Choroid plexus epithelial cell (primary cell): ENCODE measurements around the gene MAS1.

Source experiments
- DNase-seq: peaks from one replicate; pipeline ENCODE4 v3.0.0-alpha.2; 2010; ENCODE audit warnings: low read depth
- H3K4me3 ChIP-seq: 2 replicates; pipeline ENCODE4 v1.5.1; 2011; ENCODE audit warnings: low read depth, mild to moderate bottlenecking, control low read depth, low read length, moderate library complexity
- CTCF ChIP-seq: conservative IDR thresholded peaks from 2 replicates; pipeline ENCODE4 v1.5.1; 2011; ENCODE audit warnings: low read depth, mild to moderate bottlenecking, control low read depth, inconsistent platforms, low read length, moderate library complexity

Gene MAS1

GRCh38 chr6:159880412-159880975 is 10.3 kb upstream of the MAS1 start:
- no peak for DNase-seq
- no peak for TF ChIP-seq CTCF

GRCh38 chr6:159884720-159885119 is 6.1 kb upstream of the MAS1 start:
- no peak for DNase-seq
- no peak for TF ChIP-seq CTCF
- H3K4me3 ChIP-seq = no peak overlapping the region

More at GRCh38 chr6:159880412-159880975, 10.3 kb upstream of the MAS1 start:
- H3K4me3 ChIP-seq = no peak overlapping the region

GRCh38 chr6:159886270-159886669 is 4.5 kb upstream of the MAS1 start:
- no peak for TF ChIP-seq CTCF
- no peak for DNase-seq
- H3K4me3 ChIP-seq = no peak overlapping the region

- TF ChIP-seq CTCF = no peak
- no peak for DNase-seq
- no peak overlapping the region for H3K4me3 ChIP-seq
Observed at GRCh38 chr6:159887146-159887545, 3.6 kb upstream of the MAS1 start.

- TF ChIP-seq CTCF = no peak
Observed at GRCh38 chr6:159887761-159888160, 3.0 kb upstream of the MAS1 start.

GRCh38 chr6:159890201-159890600 is 587 bp upstream of the MAS1 start:
- no peak overlapping the region for H3K4me3 ChIP-seq
- DNase-seq = no peak
- TF ChIP-seq CTCF = no peak

More at GRCh38 chr6:159887761-159888160, 3.0 kb upstream of the MAS1 start:
- no peak for DNase-seq
- no peak overlapping the region for H3K4me3 ChIP-seq

- H3K4me3 ChIP-seq = no peak overlapping the region
- no peak for DNase-seq
- no peak for TF ChIP-seq CTCF
Observed at GRCh38 chr6:159892053-159892452, 1.3 kb downstream of the MAS1 start.
